Measurements from ENCODE around the gene TMEM54.

Gene TMEM54

GRCh38 chr1:32894681-32895080 is 6.5 kb downstream of the TMEM54 start:
- CTCF ChIA-PET = interaction anchor here (0.7 to 1.3 kb wide), 5 partner anchors 8 to 494 kb away, joined by 3 to 4 read pairs (median 3); partner anchors contain the start of gene HPCA
- H3K9me3 ChIP-seq (ENCODE audit: control insufficient read depth, insufficient read depth, low read depth, low read length) = no peaks in the 10 kb centered on the region
- TF ChIP-seq ZFP41 (tag by site-specific recombination; IDR thresholded peaks at IDR 0.05; ENCODE audit: borderline replicate concordance) (no peak), ZNF555 (tag by site-specific recombination; conservative IDR thresholded peaks at IDR 0.05) (no peak), ZNF623 (tag by site-specific recombination; IDR thresholded peaks at IDR 0.05) (no peak), ZNF558 (tag by site-specific recombination; IDR thresholded peaks at IDR 0.05) (no peak), ZNF248 (tag by site-specific recombination; IDR thresholded peaks at IDR 0.05) (no peak), TRIM28 (IDR thresholded peaks at IDR 0.05; ENCODE audit: borderline replicate concordance, low read length) (no peak), ZNF76 (tag by site-specific recombination; IDR thresholded peaks at IDR 0.05; ENCODE audit: borderline replicate concordance, low read depth) (no peak), KLF9 (tag by site-specific recombination; IDR thresholded peaks at IDR 0.05; ENCODE audit: low read depth) (no peak), ZNF214 (tag by site-specific recombination; IDR thresholded peaks at IDR 0.05; ENCODE audit: borderline replicate concordance) (no peak), ZNF561 (tag by site-specific recombination; IDR thresholded peaks at IDR 0.05; ENCODE audit: borderline replicate concordance) (no peak), IKZF3 (tag by site-specific recombination; IDR thresholded peaks at IDR 0.05) (no peak), ZNF530 (tag by site-specific recombination; IDR thresholded peaks at IDR 0.05; ENCODE audit: low read depth) (no peak), OVOL3 (tag by site-specific recombination; IDR thresholded peaks at IDR 0.05) (no peak), ZNF391 (tag by site-specific recombination; IDR thresholded peaks at IDR 0.05; ENCODE audit: borderline replicate concordance, low read depth) (no peak), PRDM1 (tag by site-specific recombination; IDR thresholded peaks at IDR 0.05) (no peak), KLF1 (tag by site-specific recombination; IDR thresholded peaks at IDR 0.05) (no peak), ZBTB7A (tag by site-specific recombination; IDR thresholded peaks at IDR 0.05; ENCODE audit: low read depth) (no peak), ZSCAN4 (tag by site-specific recombination; IDR thresholded peaks at IDR 0.05) (no peak)
- no peaks in the 10 kb centered on the region for H3K36me3 ChIP-seq (ENCODE audit: control insufficient read depth in 2 of 2, insufficient read depth in 1 of 2, low read length in 2 of 2)
- H3K27ac ChIP-seq (ENCODE audit: extremely low read depth, low read depth, low read length) = no peak overlapping the region
- H3K4me1 ChIP-seq (ENCODE audit: control insufficient read depth, insufficient read depth, low read length) = no peaks in the 10 kb centered on the region
- POLR2A ChIA-PET = no interaction called here
- no peak overlapping the region for H3K4me3 ChIP-seq (ENCODE audit: low read depth, low read length)

- Histone ChIP-seq H3K4me3 (ENCODE audit: low read depth, low read length) (no peak overlapping the region), H3K27ac (ENCODE audit: extremely low read depth, low read depth, low read length) (no peak overlapping the region), H3K4me1 (ENCODE audit: control insufficient read depth, insufficient read depth, low read length) (no peaks in the 10 kb centered on the region), H3K9me3 (ENCODE audit: control insufficient read depth, insufficient read depth, low read depth, low read length) (no peaks in the 10 kb centered on the region), H3K36me3 (ENCODE audit: control insufficient read depth in 2 of 2, insufficient read depth in 1 of 2, low read length in 2 of 2) (no peaks in the 10 kb centered on the region)
- ChIA-PET CTCF (interaction anchor here (0.7 to 4.9 kb wide), 6 partner anchors 11 to 493 kb away, joined by 3 to 50 read pairs (median 4); no protein-coding TSS in a partner anchor), POLR2A (no interaction called here)
- TF ChIP-seq ZNF169 (tag by site-specific recombination; IDR thresholded peaks at IDR 0.05) (no peak), ZFP69B (tag by site-specific recombination; IDR thresholded peaks at IDR 0.05) (peak; percentile 86), ZBTB10 (tag by site-specific recombination; IDR thresholded peaks at IDR 0.05) (no peak), ZNF692 (tag by site-specific recombination; IDR thresholded peaks at IDR 0.05) (peak; percentile 92), PRDM10 (tag by site-specific recombination; IDR thresholded peaks at IDR 0.05) (peak; percentile 24; the same call in 1 of the 2 replicates), KLF17 (tag by site-specific recombination; IDR thresholded peaks at IDR 0.05) (peak; percentile 75; the same call in 1 of the 2 replicates)
These were observed 7.1 kb downstream of the TMEM54 start for GRCh38 chr1:32894019-32894600.

All from HEK293 (cell line).